Stimulated activated CD8-positive, alpha-beta memory T cell treated with anti-CD3 and anti-CD28 coated beads, Interleukin-12 subunit alpha, Interleukin-12 subunit beta, amount 100 ng/mL, for 4 hours (primary cell): ENCODE measurements around the gene PTPN6.
A peak's percentile ranks its signal among the peaks of the same experiment; 100 is the strongest.

Experiments
- DNase-seq: peaks from one replicate; pipeline ENCODE4 v3.0.0-alpha.2; 2020; ENCODE audit warnings: low read depth

Gene PTPN6

GRCh38 chr12:6941782-6942181 is 9.4 kb upstream of the PTPN6 start:
- DNase-seq = no peak

GRCh38 chr12:6942331-6942665 is 8.9 kb upstream of the PTPN6 start:
- DNase-seq = no peak

- peak; percentile 32 for DNase-seq
Measured at GRCh38 chr12:6943389-6943721, 7.8 kb upstream of the PTPN6 start.

- DNase-seq = peak; percentile 50
Measured at GRCh38 chr12:6943722-6944380, 7.3 kb upstream of the PTPN6 start, which contains the start of the genes C12orf57 and RNU7-1. C12orf57 (plus strand) TSS chr12:6944022; CDS start chr12:6944122, 100 bp downstream. RNU7-1 (plus strand) TSS chr12:6943816.

- DNase-seq = peak; percentile 71
Measured at GRCh38 chr12:6944381-6945186, 6.6 kb upstream of the PTPN6 start.

- no peak for DNase-seq
Measured at GRCh38 chr12:6945613-6946012, 5.5 kb upstream of the PTPN6 start.

- DNase-seq = peak; percentile 43
Measured at GRCh38 chr12:6946033-6946919, 4.9 kb upstream of the PTPN6 start.

GRCh38 chr12:6946920-6947374 is 4.2 kb upstream of the PTPN6 start:
- no peak for DNase-seq

- no peak for DNase-seq
Measured at GRCh38 chr12:6947615-6948014, 3.5 kb upstream of the PTPN6 start.

- DNase-seq = no peak
Measured at GRCh38 chr12:6948873-6949594, 2.1 kb upstream of the PTPN6 start.

- no peak for DNase-seq
Measured at GRCh38 chr12:6950401-6950801, 755 bp upstream of the PTPN6 start.

- DNase-seq = no peak
Measured at GRCh38 chr12:6951551-6952120, 480 bp downstream of the PTPN6 start.

- DNase-seq = no peak
Measured at GRCh38 chr12:6952121-6952862, 1.1 kb downstream of the PTPN6 start.

- no peak for DNase-seq
Measured at GRCh38 chr12:6952863-6953441, 1.8 kb downstream of the PTPN6 start.

- DNase-seq = peak; percentile 80
Measured at GRCh38 chr12:6953442-6954315, 2.5 kb downstream of the PTPN6 start.

- no peak for DNase-seq
Measured at GRCh38 chr12:6954316-6955107, 3.4 kb downstream of the PTPN6 start.

- no peak for DNase-seq
Measured at GRCh38 chr12:6955108-6956020, 4.2 kb downstream of the PTPN6 start.
